Astrocyte of the hippocampus (primary cell): ENCODE results near the gene HES4.

ENCODE experiments used
- DNase-seq: peaks from one replicate; pipeline ENCODE4 v3.0.0; 2011; ENCODE audit warnings: low read depth, low spot score

HES4 gene

GRCh38 chr1:999725-1000356 lies at the start of gene HES4:
HES4 (minus strand) TSS chr1:1000097; CDS start chr1:999973, 124 bp downstream.
- DNase-seq: peak; percentile 98

GRCh38 chr1:1048765-1049164 lies 48.9 kb upstream of the HES4 start:
- DNase-seq: no peak

- DNase-seq: no peak
These were observed 48.1 kb upstream of the HES4 start for GRCh38 chr1:1047963-1048362.

GRCh38 chr1:1047407-1047806 lies 47.5 kb upstream of the HES4 start:
- DNase-seq: no peak

- no peak for DNase-seq
These were observed 46.9 kb upstream of the HES4 start for GRCh38 chr1:1046767-1047166.

- DNase-seq: no peak
These were observed 46.3 kb upstream of the HES4 start for GRCh38 chr1:1046243-1046642.

GRCh38 chr1:1045129-1045528 lies 45.2 kb upstream of the HES4 start:
- no peak for DNase-seq

- no peak for DNase-seq
These were observed 44.7 kb upstream of the HES4 start for GRCh38 chr1:1044455-1045078.

- DNase-seq: no peak
These were observed 44.0 kb upstream of the HES4 start for GRCh38 chr1:1043921-1044320.

GRCh38 chr1:1043411-1043810 lies 43.5 kb upstream of the HES4 start:
- no peak for DNase-seq

GRCh38 chr1:1042835-1043234 lies 42.9 kb upstream of the HES4 start:
- DNase-seq: no peak

GRCh38 chr1:1041873-1042272 lies 42.0 kb upstream of the HES4 start:
- no peak for DNase-seq

GRCh38 chr1:1041092-1041523 lies 41.2 kb upstream of the HES4 start:
- no peak for DNase-seq

- DNase-seq: peak; percentile 93
These were observed 40.4 kb upstream of the HES4 start for GRCh38 chr1:1040004-1040991.

GRCh38 chr1:1039145-1039910 lies 39.4 kb upstream of the HES4 start:
- no peak for DNase-seq

- DNase-seq: no peak
These were observed 38.8 kb upstream of the HES4 start for GRCh38 chr1:1038694-1039093.

GRCh38 chr1:1037366-1038327 lies 37.8 kb upstream of the HES4 start:
- no peak for DNase-seq

- no peak for DNase-seq
These were observed 35.5 kb upstream of the HES4 start for GRCh38 chr1:1035291-1035943.

- DNase-seq: no peak
These were observed 34.5 kb upstream of the HES4 start for GRCh38 chr1:1034439-1034781.
